GM19372 (cell line): ENCODE measurements around the gene NUPR2.
"Not testable (repeated sequence)": the region's sequence is repeated elsewhere in the genome, so short reads cannot be mapped to it uniquely, and the experiment has no call there.

Source experiments
- ATAC-seq: cut with Tn5 transposase; IDR thresholded peaks from one replicate; pipeline ENCODE4 v1.9.1; 2021; ENCODE audit warnings: mild to moderate bottlenecking, low read depth, moderate library complexity; ENCODE audit not compliant: unreplicated experiment

The NUPR2 gene

DNA sequence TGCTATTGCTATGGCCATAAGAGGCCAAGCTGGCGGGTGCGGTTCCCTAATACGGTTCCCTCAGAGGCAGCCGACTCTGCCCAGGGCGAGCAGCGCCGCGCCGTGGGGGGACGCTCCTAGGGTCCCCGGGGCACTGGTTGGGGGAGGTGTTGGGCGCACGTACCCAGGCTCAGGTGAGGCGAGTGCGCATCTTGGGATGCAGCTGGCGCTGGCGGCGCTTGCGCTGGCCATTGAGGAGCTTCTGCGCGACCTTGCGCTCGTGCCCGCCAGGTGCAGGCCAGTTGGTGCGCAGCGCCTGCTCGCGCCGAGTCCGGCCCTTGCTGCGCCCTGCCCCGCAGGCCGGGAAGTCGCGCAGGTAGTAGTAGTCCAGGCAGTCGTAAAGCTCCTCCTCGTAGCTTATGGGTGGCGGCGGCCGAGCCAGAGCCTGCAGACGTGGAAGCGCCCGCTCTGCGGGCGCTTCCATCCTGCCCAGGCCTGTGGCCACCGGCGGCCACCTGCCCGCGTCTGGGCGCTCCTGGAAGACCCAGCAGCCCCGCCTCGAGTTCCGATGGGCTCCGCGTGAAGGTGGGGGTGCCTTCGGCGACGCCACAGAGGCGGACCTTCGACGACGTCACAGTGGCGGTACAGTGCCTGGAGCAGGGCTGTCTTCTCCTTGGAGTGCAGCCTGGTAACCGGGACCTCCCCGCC lies at the start of gene NUPR2:
Gene NUPR2, minus strand, starts transcription at position 566 of the 687 bp plus-strand sequence. Its CDS starts 103 bp downstream, at position 463.
- no peak for ATAC-seq

DNA sequence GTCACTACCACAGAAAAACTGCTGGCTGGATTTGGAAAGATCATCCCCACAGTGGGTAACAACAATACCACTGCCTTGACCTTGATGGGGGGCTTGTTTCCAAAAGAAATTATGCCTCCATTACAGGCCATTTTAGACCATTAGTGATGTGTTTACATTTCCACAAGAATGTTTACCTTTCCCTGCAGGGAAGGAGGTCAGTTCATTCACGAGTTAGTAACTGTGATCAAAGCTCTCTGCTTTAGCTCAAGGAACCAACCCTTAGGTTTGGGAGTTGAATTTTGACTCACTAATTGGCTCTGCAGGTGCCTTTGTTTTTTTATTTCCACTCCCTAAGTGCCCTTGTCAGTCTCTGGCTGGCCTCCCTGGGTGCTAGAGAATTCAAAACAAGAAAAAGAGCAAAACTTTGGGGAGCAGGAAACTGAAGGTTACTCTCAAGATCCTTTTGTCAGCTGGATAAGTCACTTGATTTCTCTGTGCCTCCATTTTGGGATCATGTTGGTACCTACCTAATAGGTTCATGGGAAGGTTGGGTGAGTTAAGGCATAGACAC lies 41.1 kb upstream of the NUPR2 start:
- ATAC-seq, result no peak

DNA sequence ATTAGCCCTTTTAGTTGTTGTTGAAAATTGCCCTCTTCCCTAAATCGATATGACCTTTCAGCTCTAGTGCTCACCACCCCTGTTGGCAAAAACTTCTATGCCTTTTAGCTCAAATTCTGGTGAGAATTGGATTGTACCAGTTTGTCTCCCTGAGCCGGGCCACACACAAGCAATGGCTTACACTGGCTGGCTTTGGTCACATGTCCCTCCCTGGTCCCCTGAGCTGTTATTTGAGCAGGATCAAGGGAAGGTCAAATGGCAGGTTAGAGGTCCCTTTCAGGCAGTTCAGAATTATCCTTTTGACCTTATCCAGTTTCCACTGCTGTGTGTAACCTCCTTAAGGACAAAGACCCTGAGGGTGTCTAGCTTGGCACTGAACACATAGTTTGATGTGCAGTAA lies 14.8 kb upstream of the NUPR2 start:
- not testable (repeated sequence) for ATAC-seq

DNA sequence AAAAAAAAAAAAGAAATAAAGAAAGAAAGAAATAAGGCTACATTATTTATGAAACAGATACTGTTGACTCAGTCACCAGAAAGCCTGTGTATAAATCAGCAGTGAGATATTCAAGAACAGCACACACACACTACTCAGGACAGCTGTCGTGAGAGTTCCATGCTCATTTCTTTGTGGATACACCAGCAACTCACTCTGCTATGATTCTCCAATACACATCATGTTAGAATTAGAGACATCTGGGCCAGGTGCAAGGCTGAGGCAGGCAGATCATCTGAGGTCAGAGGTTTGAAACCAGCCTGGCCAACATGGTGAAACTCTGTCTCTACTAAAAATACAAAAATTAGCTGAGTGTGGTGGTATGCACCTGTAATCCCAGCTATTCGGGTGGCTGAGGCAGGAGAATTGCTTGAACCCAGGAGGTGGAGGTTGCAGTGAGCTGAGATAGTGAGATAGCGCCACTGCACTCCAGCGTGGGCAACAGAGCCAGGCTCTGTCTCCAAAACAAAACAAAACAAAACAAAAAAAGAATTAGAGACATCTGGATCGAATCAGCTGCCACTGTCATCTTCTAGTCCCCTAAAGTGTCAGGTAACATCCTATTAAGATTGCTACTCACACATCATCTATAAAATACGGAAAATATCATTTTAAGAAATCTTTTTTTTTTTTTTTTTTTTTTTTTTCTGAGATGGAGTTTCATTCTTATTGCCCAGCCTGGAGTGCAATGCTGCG lies 11.2 kb upstream of the NUPR2 start:
- ATAC-seq, result no peak

- ATAC-seq, result no peak
Observed at GRCh38 chr7:56125831-56126230, 9.6 kb upstream of the NUPR2 start.

- ATAC-seq, result no peak
Observed at GRCh38 chr7:56124981-56125380, 8.8 kb upstream of the NUPR2 start.

DNA sequence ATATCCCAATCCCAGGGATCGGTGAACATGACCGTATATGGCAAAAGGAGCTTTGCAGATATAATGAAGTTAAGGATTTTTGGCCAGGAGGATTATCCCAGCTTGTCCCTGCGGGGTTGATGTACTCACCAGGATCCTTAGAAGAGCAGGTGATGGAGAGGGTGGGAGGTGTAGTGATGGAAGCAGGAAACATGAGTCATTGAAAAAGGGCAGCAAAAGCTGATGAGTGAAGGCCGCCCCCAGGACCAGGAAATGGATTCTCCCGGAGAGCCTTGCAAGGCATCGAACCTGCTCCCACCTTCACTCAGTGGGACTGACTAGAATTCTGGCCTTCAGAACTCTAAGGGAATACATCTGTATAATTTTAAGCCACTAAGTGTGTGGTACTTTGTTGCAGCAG lies 5.2 kb upstream of the NUPR2 start:
- ATAC-seq, result no peak

GRCh38 chr7:56112244-56112643 lies 4.0 kb downstream of the NUPR2 start:
- ATAC-seq, result not testable (repeated sequence)

- no peak for ATAC-seq
Observed at GRCh38 chr7:56110611-56111010, 5.6 kb downstream of the NUPR2 start.

- no peak for ATAC-seq
Observed at GRCh38 chr7:56107954-56108258, 8.3 kb downstream of the NUPR2 start.

DNA sequence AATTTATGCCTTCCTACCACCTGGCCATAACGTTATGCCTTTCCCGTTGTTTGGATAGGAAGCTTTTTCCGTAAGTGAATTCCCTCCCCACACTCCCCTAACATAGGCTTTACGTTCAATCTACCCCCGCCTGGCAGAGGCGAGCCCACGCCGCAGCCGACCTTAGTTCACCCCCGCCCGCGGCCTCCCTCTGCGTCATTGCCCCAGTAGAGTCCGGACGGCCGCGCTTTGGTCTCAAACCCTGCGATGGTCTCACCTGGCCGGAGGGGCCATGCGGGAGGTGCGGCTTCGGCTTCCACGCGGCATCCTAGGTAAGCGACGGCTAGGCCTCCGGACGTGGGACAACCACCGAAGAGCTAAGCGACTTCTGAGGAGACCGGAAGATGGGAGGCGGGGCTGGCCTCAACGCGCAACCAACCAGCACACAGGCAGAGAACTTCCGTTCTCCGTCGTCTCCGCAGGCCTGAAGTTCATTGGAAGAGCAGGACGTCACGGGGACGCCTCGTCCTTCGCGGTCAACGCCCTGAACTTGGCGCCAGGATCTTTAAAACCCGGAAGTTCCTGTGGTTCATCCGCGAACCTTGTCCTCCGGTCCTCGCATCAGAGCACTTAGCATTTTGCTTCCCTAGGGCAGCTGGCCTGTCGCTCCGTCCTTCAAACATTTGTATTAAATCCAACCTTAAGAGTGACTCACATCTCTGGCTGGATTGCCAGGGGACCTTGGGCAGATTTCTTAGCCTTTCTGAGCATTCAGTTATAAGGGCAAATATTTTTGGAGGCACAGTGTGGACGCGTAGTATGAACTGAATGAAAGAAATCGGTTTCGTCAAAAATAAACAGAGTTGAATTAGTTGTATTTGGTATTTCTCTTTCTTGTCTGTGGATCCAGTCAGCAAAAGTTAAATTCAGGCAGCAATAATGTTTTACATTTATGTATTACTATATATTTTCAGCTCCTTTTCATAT lies 9.8 kb downstream of the NUPR2 start, which contains the start of gene CHCHD2:
Gene CHCHD2, minus strand, starts transcription at position 369 of the 966 bp plus-strand sequence. Its CDS starts 63 bp downstream, at position 306.
- ATAC-seq, result peak; percentile 99

DNA sequence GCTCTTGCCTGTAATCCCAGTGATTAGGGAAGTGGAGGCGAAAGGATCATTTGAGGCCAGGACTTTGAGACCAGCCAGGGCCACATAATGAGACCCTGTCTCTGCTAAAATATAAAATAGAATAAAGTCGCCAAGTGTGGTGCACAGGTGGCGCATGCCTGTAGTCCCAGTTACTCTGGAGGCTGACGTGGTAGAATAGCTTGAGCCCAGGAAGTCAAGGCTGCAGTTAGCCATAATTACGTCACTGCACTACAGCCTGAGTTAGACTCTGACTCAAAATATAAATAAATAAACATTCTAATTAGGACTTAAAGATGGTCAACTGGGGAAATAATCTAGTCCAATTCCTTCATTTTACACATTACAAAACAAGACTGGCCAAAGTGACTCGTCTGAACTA lies 10.7 kb downstream of the NUPR2 start:
- no peak for ATAC-seq

DNA sequence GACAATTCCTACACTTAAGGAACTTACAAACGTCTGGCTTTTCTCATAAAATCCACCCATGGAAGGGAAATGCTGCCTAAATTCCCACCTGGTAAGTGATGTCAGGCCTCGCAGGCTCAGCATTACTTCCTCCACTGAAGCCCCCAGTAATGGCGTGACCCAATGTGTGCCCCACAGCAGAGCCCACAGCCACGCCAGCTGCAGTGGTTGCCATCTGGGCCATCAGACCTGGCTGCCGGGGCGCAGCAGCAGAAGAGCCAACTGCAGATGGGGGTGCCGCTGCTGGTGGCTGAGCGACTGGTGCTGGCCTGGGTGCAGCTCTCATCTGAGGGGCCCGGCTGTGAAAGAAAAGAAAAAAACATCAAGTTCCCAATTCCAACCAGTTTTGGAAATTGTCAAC lies 12.1 kb downstream of the NUPR2 start:
- ATAC-seq, result not testable (repeated sequence)

DNA sequence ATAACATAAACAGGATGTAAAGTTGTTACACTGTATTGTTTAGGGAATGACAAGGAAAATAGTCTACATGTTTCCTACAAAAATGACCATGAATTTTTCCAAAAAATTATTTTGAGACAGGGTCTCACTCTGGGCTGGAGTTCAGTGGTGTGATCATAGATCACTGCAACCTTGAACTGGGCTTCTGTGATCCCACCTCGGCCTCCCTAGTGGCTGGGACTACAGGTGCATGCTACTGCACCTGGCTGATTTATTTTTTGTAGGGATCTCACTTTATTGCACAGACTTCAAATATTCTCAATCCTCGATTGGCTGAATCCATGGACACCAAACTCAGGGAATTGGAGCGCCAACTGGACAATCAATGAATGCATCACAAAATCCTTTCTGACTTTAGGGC lies 16.6 kb downstream of the NUPR2 start:
- no peak for ATAC-seq

DNA sequence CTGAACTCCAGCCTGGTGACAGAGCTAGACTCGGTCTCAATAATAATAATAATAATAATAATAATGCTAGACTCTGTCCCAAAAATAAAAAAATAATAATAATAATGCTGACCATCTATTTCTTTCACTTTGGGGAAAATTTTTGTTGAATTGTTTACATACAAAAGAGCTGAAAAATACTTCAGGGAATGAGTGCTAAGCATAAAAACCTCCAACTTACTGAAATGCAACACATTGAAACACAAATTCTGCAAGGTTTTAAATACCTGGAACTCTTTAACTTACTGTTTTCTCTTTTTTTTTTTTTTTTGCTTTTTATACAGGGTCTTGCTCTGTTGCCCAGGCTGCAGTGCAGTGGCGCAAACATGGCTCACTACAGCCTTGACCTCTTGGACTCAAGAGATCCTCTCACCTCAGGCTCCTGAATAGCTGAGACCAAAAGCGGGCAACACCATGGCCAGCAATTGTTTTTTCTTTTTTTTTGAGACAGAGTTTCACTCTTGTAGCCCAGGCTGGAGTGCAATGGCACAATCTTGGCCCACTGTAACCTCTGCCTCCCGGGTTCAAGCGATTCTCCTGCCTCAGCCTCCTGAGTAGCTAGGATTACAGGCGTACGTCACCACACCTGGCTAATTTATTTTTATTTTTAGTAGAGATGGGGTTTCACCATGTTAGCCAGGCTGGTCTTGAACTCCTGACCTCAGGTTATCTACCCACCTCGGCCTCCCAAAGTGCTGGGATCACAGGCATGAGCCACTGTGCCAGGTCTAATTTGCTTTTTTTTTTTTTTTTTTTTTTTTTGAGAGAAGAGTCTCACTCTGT lies 17.8 kb downstream of the NUPR2 start:
- ATAC-seq, result not testable (repeated sequence)

GRCh38 chr7:56097700-56098099 lies 18.5 kb downstream of the NUPR2 start:
- no peak for ATAC-seq

DNA sequence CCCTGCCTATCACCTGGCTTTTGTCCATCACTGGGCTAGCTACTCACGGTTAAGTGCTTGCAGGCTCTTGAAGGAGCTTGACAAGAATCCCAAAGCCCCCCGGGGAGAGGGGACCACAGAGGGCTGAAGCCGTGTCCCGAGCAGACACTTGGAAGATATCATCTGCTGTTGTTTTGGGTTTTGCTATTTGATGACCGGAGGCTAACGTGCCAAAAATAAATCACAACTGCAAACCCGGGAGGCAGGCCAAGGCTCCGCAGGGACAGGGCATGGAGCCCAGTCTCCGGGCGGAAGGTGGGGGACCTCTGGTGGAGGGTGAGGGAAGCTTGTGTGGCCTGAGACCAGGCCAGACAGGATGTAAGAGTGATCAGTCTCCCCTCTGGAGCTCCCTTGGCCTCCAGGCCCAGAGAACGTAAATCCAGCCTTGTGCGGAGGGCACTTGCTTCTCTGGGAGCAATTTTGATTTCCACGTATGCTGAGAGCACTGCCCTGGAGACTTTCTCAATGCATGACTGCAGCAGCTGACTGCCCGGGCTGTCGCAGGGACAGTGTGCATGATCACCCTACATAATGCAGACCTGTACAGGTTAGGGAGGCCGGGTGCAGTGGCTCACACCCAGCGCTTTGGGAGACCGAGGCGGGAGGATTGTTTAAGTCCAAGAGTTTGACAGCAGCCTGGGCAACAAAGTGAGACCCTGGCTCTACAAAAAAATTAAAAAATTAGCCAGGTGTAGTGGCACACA lies 23.3 kb downstream of the NUPR2 start, which contains the start of gene PHKG1:
Gene PHKG1, minus strand, starts transcription at position 164 of the 743 bp plus-strand sequence. CDS start 4,011 bp downstream, outside the sequence.
- no peak for ATAC-seq

- ATAC-seq, result not testable (repeated sequence)
Observed at GRCh38 chr7:56092388-56092787, 23.8 kb downstream of the NUPR2 start.

- ATAC-seq, result no peak
Observed at GRCh38 chr7:56091591-56091990, 24.6 kb downstream of the NUPR2 start.
